ENCODE data around the gene FAM120A.

GRCh38 chr9:93453047-93453914, 1.8 kb downstream of the FAM120A start, which contains the start of gene FAM120AOS:
- TF ChIP-seq CTCF (IDR thresholded peaks at IDR 0.05) (no peak), POLR2A (IDR thresholded peaks at IDR 0.05) (peak; percentile 10 to 68)
